Brain microvascular endothelial cell (primary cell): Measurements from ENCODE around the gene RMI2.

Experiments
- DNase-seq: peaks from one replicate; pipeline ENCODE4 v3.0.0-alpha.2; 2020
- H3K27ac ChIP-seq: fragments of 250-450 bp; sonication (Bioruptor Pico); 2 replicates; pipeline ENCODE4 v1.5.1; 2020; ENCODE audit warnings: mild to moderate bottlenecking, moderate library complexity
- H3K27me3 ChIP-seq: fragments of 250-450 bp; sonication (Bioruptor Pico); replicated peaks from 2 replicates; pipeline ENCODE4 v1.5.1; 2020; ENCODE audit warnings: mild to moderate bottlenecking
- H3K36me3 ChIP-seq: fragments of 250-450 bp; sonication (Bioruptor Pico); replicated peaks from 2 replicates; pipeline ENCODE4 v1.5.1; 2020; ENCODE audit warnings: mild to moderate bottlenecking
- H3K4me3 ChIP-seq: 2 replicates; pipeline ENCODE4 v1.5.1; 2011; ENCODE audit warnings: low read depth, mild to moderate bottlenecking, control low read depth, low read length, moderate library complexity
- CTCF ChIP-seq: IDR thresholded peaks from 2 replicates; pipeline ENCODE4 v1.5.1; 2011; ENCODE audit warnings: low read depth, mild to moderate bottlenecking, moderate library complexity, low read length, control low read depth, inconsistent platforms; ENCODE audit errors: missing control alignments
- in situ Hi-C: cut with HindIII; loops from 2 replicates; pipeline ENCODE4 v1.10.0; 2017; ENCODE audit warnings: low sequenced_read_pairs, low pct_ligation_motif_present

Gene RMI2

DNA sequence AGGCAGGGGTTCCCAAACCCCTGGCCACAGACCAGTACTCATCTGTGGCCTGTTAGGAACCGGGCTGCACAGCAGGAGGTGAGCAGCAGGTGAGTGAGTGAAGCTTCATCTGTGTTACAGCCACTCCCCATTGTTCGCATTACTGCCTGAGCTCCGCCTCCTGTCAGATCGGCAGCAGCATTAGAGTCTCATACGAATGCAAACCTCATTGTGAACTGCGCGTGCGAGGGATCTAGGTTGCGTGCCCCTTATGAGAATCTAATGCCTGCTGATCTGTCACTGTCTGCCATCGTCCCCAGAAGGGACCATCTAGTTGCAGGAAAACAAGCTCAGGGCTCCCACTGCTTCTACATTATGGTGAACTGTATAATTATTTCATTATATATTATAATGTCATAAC is 25.1 kb upstream of the RMI2 start:
- Histone ChIP-seq H3K36me3 (no peaks in the 10 kb centered on the region), H3K27me3 (no peaks in the 10 kb centered on the region), H3K4me3 (no peak overlapping the region), H3K27ac (no peak overlapping the region)
- in situ Hi-C loops: no loop called here
- no peak for DNase-seq
- TF ChIP-seq CTCF: no peak

GRCh38 chr16:11321662-11322061 is 23.6 kb upstream of the RMI2 start:
- in situ Hi-C loops: no loop called here
- H3K27ac ChIP-seq: no peak overlapping the region
- no peak for DNase-seq
- no peak for TF ChIP-seq CTCF
- no peak overlapping the region for H3K4me3 ChIP-seq
- no peaks in the 10 kb centered on the region for H3K27me3 ChIP-seq
- no peaks in the 10 kb centered on the region for H3K36me3 ChIP-seq

DNA sequence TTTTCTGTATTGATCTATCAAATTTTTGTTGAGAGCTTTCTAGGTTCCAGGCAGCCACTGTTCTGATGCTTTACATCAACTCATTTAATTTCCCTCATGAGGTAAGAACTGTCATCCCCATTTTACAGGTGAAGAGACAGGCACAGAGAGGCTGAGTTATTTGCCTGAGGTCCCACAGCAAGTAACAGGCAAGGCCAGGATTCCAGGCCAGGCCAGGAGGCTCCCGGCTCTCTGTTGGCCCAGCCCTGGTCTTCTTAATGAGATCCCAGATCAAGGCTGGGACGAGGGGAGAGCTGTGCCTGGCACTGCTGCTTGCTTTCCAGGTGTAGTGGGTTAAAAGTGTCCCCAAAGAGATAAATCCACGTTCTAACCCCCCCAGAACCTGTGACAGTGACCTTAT is 22.4 kb upstream of the RMI2 start:
- TF ChIP-seq CTCF: no peak
- Histone ChIP-seq H3K27me3 (no peaks in the 10 kb centered on the region), H3K4me3 (no peak overlapping the region), H3K36me3 (no peaks in the 10 kb centered on the region), H3K27ac (no peak overlapping the region)
- in situ Hi-C loops: no loop called here
- DNase-seq: no peak

- Histone ChIP-seq H3K27me3 (no peaks in the 10 kb centered on the region), H3K4me3 (no peak overlapping the region), H3K36me3 (no peaks in the 10 kb centered on the region), H3K27ac (no peak overlapping the region)
- DNase-seq: no peak
- no peak for TF ChIP-seq CTCF
- in situ Hi-C loops: no loop called here
Measured at GRCh38 chr16:11323551-11324336, 21.5 kb upstream of the RMI2 start.

DNA sequence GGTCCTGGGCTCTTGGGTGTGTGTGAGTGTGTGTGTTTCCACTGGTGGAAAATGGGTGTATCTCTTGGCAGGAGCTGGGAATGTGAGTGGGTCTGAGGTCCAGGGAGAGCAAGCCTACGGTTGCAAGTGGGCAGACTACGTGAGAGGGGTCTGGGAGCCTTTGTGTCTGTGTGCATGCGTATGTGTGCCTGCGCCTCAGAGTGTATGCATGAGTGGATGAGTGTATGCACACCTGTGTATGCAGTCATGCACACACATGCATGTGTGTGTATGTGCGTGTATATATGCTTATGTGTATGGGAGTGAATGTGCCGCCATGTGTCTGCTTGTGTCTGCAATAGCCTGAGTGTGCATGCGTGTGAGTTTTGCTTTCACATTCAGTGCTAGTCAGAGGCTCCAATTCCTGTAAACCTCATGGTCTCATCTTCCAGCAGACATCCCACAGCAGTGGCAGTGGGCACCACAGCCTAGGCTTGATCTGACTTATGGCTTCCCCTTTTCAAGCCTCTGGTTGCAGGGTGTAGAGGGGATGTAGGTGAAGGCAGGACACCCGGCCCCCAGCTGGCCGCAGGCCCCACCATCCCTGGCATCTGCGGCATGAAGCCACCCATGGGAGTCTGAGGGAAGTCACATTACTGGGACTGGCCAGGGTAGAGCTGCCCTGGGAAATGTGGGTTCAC is 19.7 kb upstream of the RMI2 start:
- Histone ChIP-seq H3K27me3 (no peaks in the 10 kb centered on the region), H3K27ac (no peak overlapping the region), H3K36me3 (no peaks in the 10 kb centered on the region), H3K4me3 (no peak overlapping the region)
- in situ Hi-C loops: no loop called here
- TF ChIP-seq CTCF: no peak
- DNase-seq: no peak
